GM12878 (cell line): ENCODE results near the gene EEF1AKMT3. TPM values are rescaled to one million over a fixed set of nuclear protein-coding genes. Genes with fewer than 3 reads are reported as not detected.

Experiments
- ATAC-seq: fragments of 200-7000 bp; cut with Tn5 transposase; 3 replicates; pipeline ENCODE4 v1.9.1; 2020; ENCODE audit warnings: mild to moderate bottlenecking, moderate library complexity
- BruUV-seq: library from RNA; stranded (reverse); fragments of 400-500 nt; replicated peaks from 2 replicates; lab custom pipeline; 2021; lab: Mats Ljungman, UMichigan
- CTCF ChIA-PET: fragments of 300-600 bp; sonication (Branson Sonifier 250); formaldehyde crosslinking; extraction: SDS; loops from one replicate; lab custom pipeline; 2021; ENCODE audit warnings: inconsistent platforms; lab: Yijun Ruan, JAX
- POLR2A ChIA-PET: fragments of 350-600 bp; formaldehyde crosslinking; extraction: SDS; loops from one replicate; lab custom pipeline; 2021; ENCODE audit warnings: inconsistent platforms; lab: Charles Lee
- RAD21 ChIA-PET: fragments of 300-600 bp; sonication (Branson Sonifier 250); formaldehyde crosslinking; loops from one replicate; lab custom pipeline; 2023; ENCODE audit warnings: antibody characterized with exemption; ENCODE audit not compliant: unreplicated experiment; lab: Charles Lee
- SMC1A ChIA-PET: fragments of 300-600 bp; sonication (Branson Sonifier 250); formaldehyde crosslinking; loops from one replicate; lab custom pipeline; 2023; ENCODE audit not compliant: unreplicated experiment, uncharacterized antibody; lab: Charles Lee
- DNase-seq: peaks from one replicate; pipeline ENCODE4 v3.0.0-alpha.2; 2011; ENCODE audit warnings: low read depth, low spot score
- FAIRE-seq: peaks from 3 replicates; lab custom pipeline; 2011; peaks lifted over from hg19 to GRCh38; lab: Jason Lieb, UNC
- H2AFZ ChIP-seq: 2 replicates; pipeline ENCODE4 v1.6.0; 2011; ENCODE audit warnings: low read depth, low read length, control low read depth; ENCODE audit not compliant: control insufficient read depth
- H3K27ac ChIP-seq: 2 replicates; pipeline ENCODE4 v1.5.1; 2011; ENCODE audit warnings: control low read depth; ENCODE audit not compliant: control insufficient read depth, insufficient read depth
- H3K27me3 ChIP-seq, 2 experiments: replicated peaks in 1 of 2; 2 replicates each; pipeline versions ENCODE4 v1.6.0 to v1.6.1; 2011; ENCODE audit warnings: low read length in 1 of 2; ENCODE audit not compliant: control insufficient read depth in 2 of 2, insufficient read depth in 2 of 2
- H3K36me3 ChIP-seq, 2 experiments: 2 replicates each; pipeline ENCODE4 v1.5.1; 2011; ENCODE audit warnings: low read length in 1 of 2; ENCODE audit not compliant: control insufficient read depth in 2 of 2, insufficient read depth in 2 of 2
- H3K4me1 ChIP-seq: 2 replicates; pipeline ENCODE4 v1.6.1; 2011; ENCODE audit warnings: mild to moderate bottlenecking, low read length, moderate library complexity, mixed read lengths; ENCODE audit not compliant: control insufficient read depth, insufficient read depth
- H3K4me2 ChIP-seq: 2 replicates; pipeline ENCODE4 v1.6.0; 2011; ENCODE audit warnings: control low read depth; ENCODE audit not compliant: control insufficient read depth, insufficient read depth
- H3K4me3 ChIP-seq: fragments of 200-600 bp; sonication (generic); 2 replicates; pipeline ENCODE4 v1.5.1; 2016
- H3K79me2 ChIP-seq: 2 replicates; pipeline ENCODE4 v1.6.0; 2011; ENCODE audit warnings: low read length; ENCODE audit not compliant: control insufficient read depth, insufficient read depth
- H3K9ac ChIP-seq: 2 replicates; pipeline ENCODE4 v1.8.0; 2011; ENCODE audit warnings: low read length, control low read depth, mixed read lengths; ENCODE audit not compliant: control insufficient read depth, insufficient read depth
- H3K9me3 ChIP-seq: replicated peaks from 3 replicates; pipeline ENCODE4 v1.5.1; 2011; ENCODE audit warnings: mild to moderate bottlenecking, low read length; ENCODE audit not compliant: control insufficient read depth, insufficient read depth
- H4K20me1 ChIP-seq: 2 replicates; pipeline ENCODE4 v1.6.0; 2011; ENCODE audit not compliant: control insufficient read depth, insufficient read depth
- HDAC6 ChIP-seq: fragments of 200-600 bp; sonication (generic); IDR thresholded peaks from one replicate; pipeline ENCODE4 v1.8.0; 2017; ENCODE audit warnings: antibody characterized with exemption; ENCODE audit not compliant: unreplicated experiment
- RB1 ChIP-seq: fragments of 450-650 bp; formaldehyde crosslinking; IDR thresholded peaks from 2 replicates; pipeline ENCODE4 v1.6.1; 2017; ENCODE audit warnings: mild to moderate bottlenecking, borderline replicate concordance
- RELA ChIP-seq: fragments of 450-650 bp; IDR thresholded peaks from 2 replicates; pipeline ENCODE4 v1.8.0; 2014; ENCODE audit warnings: borderline replicate concordance; ENCODE audit not compliant: partially characterized antibody
- STAT1 ChIP-seq: fragments of 450-650 bp; conservative IDR thresholded peaks from 2 replicates; pipeline ENCODE4 v1.6.1; 2014; ENCODE audit warnings: antibody characterized with exemption, mild to moderate bottlenecking
- SUPT20H ChIP-seq: IDR thresholded peaks from 2 replicates; pipeline ENCODE4 v1.6.1; 2011; ENCODE audit warnings: low read depth, mild to moderate bottlenecking, low read length, moderate library complexity, borderline replicate concordance; ENCODE audit not compliant: control insufficient read depth
- TCF7 ChIP-seq: IDR thresholded peaks from 2 replicates; pipeline ENCODE4 v1.6.1; 2014; ENCODE audit warnings: antibody characterized with exemption, borderline replicate concordance
- ZNF217 ChIP-seq: fragments of 450-650 bp; IDR thresholded peaks from 2 replicates; pipeline ENCODE4 v1.6.1; 2017; ENCODE audit warnings: antibody characterized with exemption, mild to moderate bottlenecking
- ZNF384 ChIP-seq: IDR thresholded peaks from 2 replicates; pipeline ENCODE4 v1.6.1; 2012; ENCODE audit warnings: low read depth, mild to moderate bottlenecking, low read length, improper control_type of control experiment, borderline replicate concordance
- WGBS: methylation state at CpG from one replicate; pipeline ENCODE4 v1.1.6; 2016; ENCODE audit warnings: low lambda C conversion rate; ENCODE audit not compliant: insufficient replicate concordance, insufficient coverage; ENCODE audit errors: missing lambda C conversion rate; 5-methylcytosine and 5-hydroxymethylcytosine counted together
- in situ Hi-C: fragments of 300-500 bp; cut with MboI; formaldehyde crosslinking; loops from 9 replicates; pipeline ENCODE4 v1.14.3; 2018; ENCODE audit warnings: mixed read lengths
- intact Hi-C: fragments of 100-400 bp; cut with micrococcal nuclease; formaldehyde crosslinking; loops from one replicate; pipeline ENCODE4 v1.14.2; 2022; ENCODE audit not compliant: unreplicated experiment
- polyA plus RNA-seq, 11 experiments: library from polyadenylated mRNA; depleted of rRNA in 4 of 11; unstranded in 6 of 11; stranded (reverse) in 5 of 11; fragments of >200 nt; fragmentation: Nextera tagmentation in 4 of 11; fragmentation: Illumina TruSeq in 1 of 11; extraction: Ambion mirVana in 4 of 11; extraction: Trizol in 1 of 11; gene quantifications; 1 replicate in 1 of 11; 2 replicates in 10 of 11; pipeline versions ENCODE4 v1.2.1 to v1.2.3, GENCODE V29; 2011 to 2016; ENCODE audit warnings: inconsistent platforms in 2 of 11, missing spikeins in 2 of 11, low read depth in 1 of 11
- total RNA-seq, 4 experiments: library from RNA; depleted of rRNA in 3 of 4; stranded (reverse); fragments of >200 nt in 3 of 4; fragmentation: Illumina TruSeq in 1 of 4; extraction: Trizol in 1 of 4; gene quantifications; 2 replicates each; pipeline versions ENCODE4 v1.2.1 to v1.2.3, GENCODE V29; 2013 to 2021
- TF ChIP-seq, protein P1 (sequence below): fragments of 450-650 bp; IDR thresholded peaks from 2 replicates; pipeline ENCODE4 v1.6.1; 2016; ENCODE audit warnings: mild to moderate bottlenecking, moderate library complexity, borderline replicate concordance
- TF ChIP-seq, protein P2 (sequence below): fragments of 450-650 bp; formaldehyde crosslinking; IDR thresholded peaks from 2 replicates; pipeline ENCODE4 v1.5.0; 2022; ENCODE audit warnings: mild to moderate bottlenecking, missing genetic modification characterization

The EEF1AKMT3 gene
- total and polyA plus RNA-seq, 10 of the 15 experiments (the other 5 are each of a cell fraction or from before 2014, with no cell fraction given): 1.2 to 8.2 (median 3.5) TPM

DNA sequence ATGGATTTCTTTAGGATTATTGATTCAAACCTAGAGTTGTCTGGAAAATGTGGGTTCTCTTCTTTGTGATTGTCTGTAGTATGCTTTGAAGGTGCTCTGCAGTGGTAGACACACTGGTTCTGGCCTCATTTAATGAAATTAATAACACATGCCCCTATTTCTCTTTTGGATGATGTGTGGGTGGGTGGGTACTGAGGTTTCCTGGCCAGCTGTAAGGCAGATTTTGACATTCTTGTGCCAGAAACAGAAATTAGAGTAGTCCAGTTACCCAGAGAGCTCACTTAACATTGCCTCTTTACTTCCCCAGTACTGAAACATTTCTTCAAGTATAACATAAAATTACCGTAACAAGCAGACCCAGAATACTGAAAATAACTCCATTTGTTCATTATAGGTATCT, 24.6 kb downstream of the EEF1AKMT3 start:
- no peaks in the 10 kb centered on the region for H3K9me3 ChIP-seq
- no peaks in the 10 kb centered on the region for H3K27me3 ChIP-seq
- no peaks in the 10 kb centered on the region for H3K4me1 ChIP-seq
- WGBS: 100% methylated on average over 1 of the region's 1 CpG
- H3K4me3 ChIP-seq: no peak overlapping the region
- BruUV-seq: no TSS peak
- H3K79me2 ChIP-seq: no peaks in the 10 kb centered on the region
- ChIA-PET RAD21 (no interaction called here), SMC1A (interaction anchor here (1.1 to 1.7 kb wide), 2 partner anchors 10 to 212 kb away, joined by 3 to 7 read pairs; no protein-coding TSS in a partner anchor), CTCF (interaction anchor here (0.5 to 9.5 kb wide), 4 partner anchors 11 to 107 kb away, joined by 3 to 87 read pairs (median 5); no protein-coding TSS in a partner anchor), POLR2A (interaction anchor here (1.1 to 1.2 kb wide), 2 partner anchors 14 to 40 kb away, joined by 3 read pairs; no protein-coding TSS in a partner anchor)
- H3K9ac ChIP-seq: no peak overlapping the region
- no peak for TF ChIP-seq RELA
- TF ChIP-seq SUPT20H: no peak
- no peak for TF ChIP-seq RB1
- no peak for TF ChIP-seq TCF7
- peaks cover 7 to 28% of the 10 kb centered on the region in 2 experiments for H3K36me3 ChIP-seq
- FAIRE-seq: no peak
- DNase-seq: no peak
- no peak for ATAC-seq
- no peaks in the 10 kb centered on the region for H4K20me1 ChIP-seq
- in situ Hi-C loops (no loop called here), intact Hi-C loops (no loop called here)
- H3K27ac ChIP-seq: no peak overlapping the region
- no peak overlapping the region for H3K4me2 ChIP-seq
- no peak overlapping the region for H2AFZ ChIP-seq

DNA sequence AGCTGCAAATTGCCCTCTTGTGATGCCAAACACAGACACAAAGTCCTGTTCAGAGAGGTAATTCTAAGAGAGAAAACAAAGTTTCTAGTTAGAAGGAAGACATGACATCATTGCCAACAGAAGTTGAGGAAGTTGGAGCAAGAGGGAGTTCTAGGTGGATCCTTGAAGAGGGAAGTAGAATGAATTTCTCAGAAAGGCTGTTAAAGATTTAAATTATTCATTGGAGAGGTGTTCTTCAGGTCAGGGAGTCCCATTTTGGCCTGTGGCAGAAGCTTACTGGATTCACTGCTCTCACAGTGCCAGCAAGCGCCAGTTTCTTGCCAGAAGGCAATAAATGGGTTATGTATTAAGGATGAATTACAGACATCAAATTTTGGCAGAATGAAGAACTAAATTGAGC, 25.5 kb downstream of the EEF1AKMT3 start:
- FAIRE-seq: no peak
- BruUV-seq: no TSS peak
- no peaks in the 10 kb centered on the region for H4K20me1 ChIP-seq
- no peak overlapping the region for H2AFZ ChIP-seq
- ATAC-seq: no peak
- H3K4me1 ChIP-seq: no peaks in the 10 kb centered on the region
- ChIA-PET SMC1A (interaction anchor here (1.7 kb wide), 1 partner anchor 11 kb away, joined by 7 read pairs; no protein-coding TSS in a partner anchor), POLR2A (interaction anchor here (1.1 kb wide), 1 partner anchor 39 kb away, joined by 3 read pairs; no protein-coding TSS in a partner anchor), CTCF (interaction anchor here (0.6 to 9.5 kb wide), 6 partner anchors 10 to 224 kb away, joined by 3 to 87 read pairs (median 4); no protein-coding TSS in a partner anchor)
- intact Hi-C loops: no loop called here
- no peak overlapping the region for H3K4me2 ChIP-seq
- H3K4me3 ChIP-seq: no peak overlapping the region
- DNase-seq: no peak
- in situ Hi-C loops: no loop called here
- H3K9me3 ChIP-seq: no peaks in the 10 kb centered on the region
- no peak overlapping the region for H3K9ac ChIP-seq
- no peaks in the 10 kb centered on the region for H3K27me3 ChIP-seq
- no peaks in the 10 kb centered on the region for H3K79me2 ChIP-seq
- TF ChIP-seq ZNF384 (no peak), STAT1 (no peak), ZNF217 (no peak), HDAC6 (no peak)
- TF ChIP-seq, protein P1, sequence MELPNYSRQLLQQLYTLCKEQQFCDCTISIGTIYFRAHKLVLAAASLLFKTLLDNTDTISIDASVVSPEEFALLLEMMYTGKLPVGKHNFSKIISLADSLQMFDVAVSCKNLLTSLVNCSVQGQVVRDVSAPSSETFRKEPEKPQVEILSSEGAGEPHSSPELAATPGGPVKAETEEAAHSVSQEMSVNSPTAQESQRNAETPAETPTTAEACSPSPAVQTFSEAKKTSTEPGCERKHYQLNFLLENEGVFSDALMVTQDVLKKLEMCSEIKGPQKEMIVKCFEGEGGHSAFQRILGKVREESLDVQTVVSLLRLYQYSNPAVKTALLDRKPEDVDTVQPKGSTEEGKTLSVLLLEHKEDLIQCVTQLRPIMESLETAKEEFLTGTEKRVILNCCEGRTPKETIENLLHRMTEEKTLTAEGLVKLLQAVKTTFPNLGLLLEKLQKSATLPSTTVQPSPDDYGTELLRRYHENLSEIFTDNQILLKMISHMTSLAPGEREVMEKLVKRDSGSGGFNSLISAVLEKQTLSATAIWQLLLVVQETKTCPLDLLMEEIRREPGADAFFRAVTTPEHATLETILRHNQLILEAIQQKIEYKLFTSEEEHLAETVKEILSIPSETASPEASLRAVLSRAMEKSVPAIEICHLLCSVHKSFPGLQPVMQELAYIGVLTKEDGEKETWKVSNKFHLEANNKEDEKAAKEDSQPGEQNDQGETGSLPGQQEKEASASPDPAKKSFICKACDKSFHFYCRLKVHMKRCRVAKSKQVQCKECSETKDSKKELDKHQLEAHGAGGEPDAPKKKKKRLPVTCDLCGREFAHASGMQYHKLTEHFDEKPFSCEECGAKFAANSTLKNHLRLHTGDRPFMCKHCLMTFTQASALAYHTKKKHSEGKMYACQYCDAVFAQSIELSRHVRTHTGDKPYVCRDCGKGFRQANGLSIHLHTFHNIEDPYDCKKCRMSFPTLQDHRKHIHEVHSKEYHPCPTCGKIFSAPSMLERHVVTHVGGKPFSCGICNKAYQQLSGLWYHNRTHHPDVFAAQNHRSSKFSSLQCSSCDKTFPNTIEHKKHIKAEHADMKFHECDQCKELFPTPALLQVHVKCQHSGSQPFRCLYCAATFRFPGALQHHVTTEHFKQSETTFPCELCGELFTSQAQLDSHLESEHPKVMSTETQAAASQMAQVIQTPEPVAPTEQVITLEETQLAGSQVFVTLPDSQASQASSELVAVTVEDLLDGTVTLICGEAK: no peak
- TF ChIP-seq, protein P2, sequence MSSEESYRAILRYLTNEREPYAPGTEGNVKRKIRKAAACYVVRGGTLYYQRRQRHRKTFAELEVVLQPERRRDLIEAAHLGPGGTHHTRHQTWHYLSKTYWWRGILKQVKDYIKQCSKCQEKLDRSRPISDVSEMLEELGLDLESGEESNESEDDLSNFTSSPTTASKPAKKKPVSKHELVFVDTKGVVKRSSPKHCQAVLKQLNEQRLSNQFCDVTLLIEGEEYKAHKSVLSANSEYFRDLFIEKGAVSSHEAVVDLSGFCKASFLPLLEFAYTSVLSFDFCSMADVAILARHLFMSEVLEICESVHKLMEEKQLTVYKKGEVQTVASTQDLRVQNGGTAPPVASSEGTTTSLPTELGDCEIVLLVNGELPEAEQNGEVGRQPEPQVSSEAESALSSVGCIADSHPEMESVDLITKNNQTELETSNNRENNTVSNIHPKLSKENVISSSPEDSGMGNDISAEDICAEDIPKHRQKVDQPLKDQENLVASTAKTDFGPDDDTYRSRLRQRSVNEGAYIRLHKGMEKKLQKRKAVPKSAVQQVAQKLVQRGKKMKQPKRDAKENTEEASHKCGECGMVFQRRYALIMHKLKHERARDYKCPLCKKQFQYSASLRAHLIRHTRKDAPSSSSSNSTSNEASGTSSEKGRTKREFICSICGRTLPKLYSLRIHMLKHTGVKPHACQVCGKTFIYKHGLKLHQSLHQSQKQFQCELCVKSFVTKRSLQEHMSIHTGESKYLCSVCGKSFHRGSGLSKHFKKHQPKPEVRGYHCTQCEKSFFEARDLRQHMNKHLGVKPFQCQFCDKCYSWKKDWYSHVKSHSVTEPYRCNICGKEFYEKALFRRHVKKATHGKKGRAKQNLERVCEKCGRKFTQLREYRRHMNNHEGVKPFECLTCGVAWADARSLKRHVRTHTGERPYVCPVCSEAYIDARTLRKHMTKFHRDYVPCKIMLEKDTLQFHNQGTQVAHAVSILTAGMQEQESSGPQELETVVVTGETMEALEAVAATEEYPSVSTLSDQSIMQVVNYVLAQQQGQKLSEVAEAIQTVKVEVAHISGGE (CRISPR knock-in tag): no peak
- TF ChIP-seq, all 136 proteins: peak for 0
- Histone ChIP-seq H3K36me3 (peaks cover 6 to 28% of the 10 kb centered on the region in 2 experiments), H3K27ac (no peak overlapping the region)
- WGBS: 94% methylated on average over 1 of the region's 1 CpG
- RAD21 ChIA-PET: no interaction called here
